Skeletal muscle satellite cell (primary cell): ENCODE measurements around the gene MICAL3.

Source experiments
- H3K27me3 ChIP-seq: 2 replicates; pipeline ENCODE4 v1.7.0; 2013; ENCODE audit warnings: low read length; ENCODE audit not compliant: control insufficient read depth, insufficient read depth
- H3K36me3 ChIP-seq: 2 replicates; pipeline ENCODE4 v1.7.0; 2013; ENCODE audit warnings: mild to moderate bottlenecking, control low read depth, low read length; ENCODE audit not compliant: insufficient read depth
- H3K4me1 ChIP-seq: 2 replicates; pipeline ENCODE4 v1.7.0; 2013; ENCODE audit warnings: low read length; ENCODE audit not compliant: control insufficient read depth, insufficient read depth
- H3K4me2 ChIP-seq: 2 replicates; pipeline ENCODE4 v1.7.0; 2013; ENCODE audit warnings: mild to moderate bottlenecking, low read length
- H3K4me3 ChIP-seq: 2 replicates; pipeline ENCODE4 v1.7.0; 2013; ENCODE audit warnings: low read length
- H3K9ac ChIP-seq: 2 replicates; pipeline ENCODE4 v1.7.0; 2013; ENCODE audit warnings: mild to moderate bottlenecking, low read depth, low read length, moderate library complexity
- H3K9me3 ChIP-seq: replicated peaks from 2 replicates; pipeline ENCODE4 v1.7.0; 2013; ENCODE audit warnings: mild to moderate bottlenecking, control low read depth, low read length

MICAL3 gene

DNA sequence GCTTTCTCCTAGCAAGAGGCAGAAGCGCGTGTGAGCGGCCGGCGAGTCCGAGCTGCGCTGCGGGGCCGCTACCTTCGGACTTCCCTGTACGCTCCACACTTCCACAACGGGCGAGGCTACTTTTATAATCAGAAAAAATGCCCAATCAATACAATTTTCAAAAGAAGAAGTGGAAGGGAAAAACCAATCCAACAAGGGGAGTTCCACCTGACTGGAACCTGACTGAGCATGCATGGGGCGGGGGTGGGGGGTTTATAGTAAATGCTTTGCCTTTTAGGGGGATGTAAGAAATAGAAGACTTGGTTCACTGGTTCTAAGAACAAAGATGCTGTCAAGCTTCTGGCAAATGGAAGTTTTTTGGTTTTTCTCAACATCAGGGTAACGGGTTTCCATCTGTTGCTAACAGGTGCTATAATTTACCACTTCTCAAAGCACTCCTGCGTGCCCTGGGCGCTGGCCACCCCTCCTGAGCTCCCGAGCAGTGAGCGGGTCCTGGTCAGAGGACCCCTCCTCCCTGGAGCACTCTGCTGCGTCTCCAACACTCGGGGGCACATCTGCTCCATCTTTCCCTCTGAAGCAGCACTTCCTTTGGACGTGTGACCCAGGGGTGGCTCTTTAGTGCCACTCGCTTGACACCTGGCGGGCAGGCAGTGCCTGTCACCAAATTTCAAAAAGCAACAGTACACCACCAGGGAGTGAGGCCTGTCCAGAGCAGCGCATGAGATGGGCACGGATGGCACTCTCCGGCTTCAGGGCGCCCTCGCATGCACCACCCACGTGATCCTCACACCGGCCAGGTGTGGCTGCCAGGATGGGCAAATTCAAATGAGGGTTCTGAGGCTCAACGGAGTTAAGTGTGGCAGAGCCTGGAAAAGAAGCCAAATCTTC lies 228.5 kb downstream of the MICAL3 start:
- no peaks in the 10 kb centered on the region for H3K36me3 ChIP-seq
- no peaks in the 10 kb centered on the region for H3K27me3 ChIP-seq
- H3K4me3 ChIP-seq, result no peak overlapping the region
- H3K9ac ChIP-seq, result no peak overlapping the region
- H3K9me3 ChIP-seq, result no peaks in the 10 kb centered on the region
- no peaks in the 10 kb centered on the region for H3K4me1 ChIP-seq
- no peak overlapping the region for H3K4me2 ChIP-seq

GRCh38 chr22:17794726-17795542 lies 229.4 kb downstream of the MICAL3 start:
- H3K4me3 ChIP-seq, result no peak overlapping the region
- no peak overlapping the region for H3K9ac ChIP-seq
- no peaks in the 10 kb centered on the region for H3K9me3 ChIP-seq
- H3K4me1 ChIP-seq, result no peaks in the 10 kb centered on the region
- peaks cover 3% of the 10 kb centered on the region for H3K36me3 ChIP-seq
- H3K4me2 ChIP-seq, result no peak overlapping the region
- no peaks in the 10 kb centered on the region for H3K27me3 ChIP-seq

- no peak overlapping the region for H3K9ac ChIP-seq
- no peaks in the 10 kb centered on the region for H3K4me1 ChIP-seq
- H3K36me3 ChIP-seq, result peaks cover 10% of the 10 kb centered on the region
- no peak overlapping the region for H3K4me3 ChIP-seq
- no peaks in the 10 kb centered on the region for H3K9me3 ChIP-seq
- no peak overlapping the region for H3K4me2 ChIP-seq
- no peaks in the 10 kb centered on the region for H3K27me3 ChIP-seq
Observed at GRCh38 chr22:17792854-17793434, 231.4 kb downstream of the MICAL3 start.

GRCh38 chr22:17792299-17792698 lies 232.1 kb downstream of the MICAL3 start:
- Histone ChIP-seq H3K4me2 (no peak overlapping the region), H3K27me3 (no peaks in the 10 kb centered on the region), H3K4me3 (no peak overlapping the region), H3K9ac (no peak overlapping the region), H3K4me1 (peaks cover 2% of the 10 kb centered on the region), H3K36me3 (peaks cover 10% of the 10 kb centered on the region), H3K9me3 (no peaks in the 10 kb centered on the region)

- H3K4me2 ChIP-seq, result no peak overlapping the region
- H3K27me3 ChIP-seq, result no peaks in the 10 kb centered on the region
- H3K4me3 ChIP-seq, result no peak overlapping the region
- H3K4me1 ChIP-seq, result peaks cover 12% of the 10 kb centered on the region
- H3K9ac ChIP-seq, result no peak overlapping the region
- peaks cover 10% of the 10 kb centered on the region for H3K36me3 ChIP-seq
- no peaks in the 10 kb centered on the region for H3K9me3 ChIP-seq
Observed at GRCh38 chr22:17791196-17791595, 233.2 kb downstream of the MICAL3 start.

- H3K27me3 ChIP-seq, result no peaks in the 10 kb centered on the region
- no peak overlapping the region for H3K9ac ChIP-seq
- no peak overlapping the region for H3K4me2 ChIP-seq
- H3K4me1 ChIP-seq, result peaks cover 12% of the 10 kb centered on the region
- peaks cover 10% of the 10 kb centered on the region for H3K36me3 ChIP-seq
- H3K9me3 ChIP-seq, result no peaks in the 10 kb centered on the region
- H3K4me3 ChIP-seq, result no peak overlapping the region
Observed at GRCh38 chr22:17789379-17790200, 234.8 kb downstream of the MICAL3 start.

- H3K9me3 ChIP-seq, result no peaks in the 10 kb centered on the region
- no peak overlapping the region for H3K9ac ChIP-seq
- no peaks in the 10 kb centered on the region for H3K27me3 ChIP-seq
- no peak overlapping the region for H3K4me2 ChIP-seq
- peaks cover 10% of the 10 kb centered on the region for H3K36me3 ChIP-seq
- no peak overlapping the region for H3K4me3 ChIP-seq
- H3K4me1 ChIP-seq, result peaks cover 12% of the 10 kb centered on the region
Observed at GRCh38 chr22:17788528-17789378, 235.6 kb downstream of the MICAL3 start.

DNA sequence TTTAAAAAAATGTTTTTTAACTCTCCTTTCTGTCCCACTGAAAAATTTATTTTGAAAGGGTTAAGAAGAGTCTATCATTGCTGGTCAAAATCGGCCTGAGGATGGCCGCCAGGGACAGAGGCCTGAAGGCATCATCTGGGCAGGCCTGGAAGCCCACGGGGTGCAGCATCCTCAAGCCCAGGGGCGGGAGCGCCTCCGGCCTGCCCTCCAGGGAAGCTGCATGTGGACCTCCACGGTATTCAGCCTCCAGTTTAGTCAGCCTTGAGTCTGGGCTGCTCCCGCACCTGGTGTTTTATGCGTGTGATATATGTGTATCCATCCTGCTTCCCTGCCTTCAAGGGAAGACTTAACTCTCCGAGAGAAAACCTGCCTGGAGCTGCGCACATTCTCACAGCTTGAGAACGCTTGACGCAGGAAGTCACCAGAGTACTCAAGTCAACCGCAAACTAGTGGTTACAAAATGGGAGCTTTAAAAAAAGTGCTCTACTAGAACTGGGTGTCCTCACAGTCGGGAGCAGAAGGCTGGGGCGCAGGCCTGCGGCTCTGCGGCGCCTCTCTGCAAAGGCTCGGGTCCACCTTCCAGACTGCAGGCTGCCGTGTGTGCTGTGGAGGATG lies 236.5 kb downstream of the MICAL3 start:
- Histone ChIP-seq H3K9ac (no peak overlapping the region), H3K4me1 (peaks cover 18% of the 10 kb centered on the region), H3K4me2 (no peak overlapping the region), H3K27me3 (no peaks in the 10 kb centered on the region), H3K36me3 (peaks cover 10% of the 10 kb centered on the region), H3K4me3 (no peak overlapping the region), H3K9me3 (no peaks in the 10 kb centered on the region)

DNA sequence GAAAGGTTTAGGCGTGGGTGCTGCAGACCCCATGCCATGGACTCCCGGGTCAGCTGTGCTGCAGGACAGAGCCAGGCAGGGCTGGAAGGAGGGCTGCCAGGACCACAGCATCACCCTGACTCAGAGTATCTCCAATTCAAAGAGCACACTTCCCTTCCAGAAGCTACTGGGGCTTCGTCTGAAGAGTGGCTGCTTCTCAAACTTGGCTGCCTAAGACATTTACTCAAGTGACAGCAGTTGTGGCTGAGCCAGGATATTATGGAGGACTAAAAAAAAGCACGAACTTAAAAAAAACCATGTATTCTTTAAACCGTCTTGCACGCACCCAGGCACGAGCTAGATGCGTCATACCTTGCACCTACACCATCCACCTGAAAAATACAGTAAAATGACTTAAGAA lies 237.1 kb downstream of the MICAL3 start:
- Histone ChIP-seq H3K27me3 (no peaks in the 10 kb centered on the region), H3K9ac (no peak overlapping the region), H3K9me3 (no peaks in the 10 kb centered on the region), H3K36me3 (peaks cover 10% of the 10 kb centered on the region), H3K4me2 (peak overlapping the region; percentile 21), H3K4me3 (no peak overlapping the region), H3K4me1 (peaks cover 20% of the 10 kb centered on the region)
